GM18858 (cell line): ENCODE data around the gene LSAMP.

Experiments used
- ATAC-seq: cut with Tn5 transposase; IDR thresholded peaks from one replicate; pipeline ENCODE4 v1.9.1; 2021; ENCODE audit not compliant: unreplicated experiment

Gene LSAMP

DNA sequence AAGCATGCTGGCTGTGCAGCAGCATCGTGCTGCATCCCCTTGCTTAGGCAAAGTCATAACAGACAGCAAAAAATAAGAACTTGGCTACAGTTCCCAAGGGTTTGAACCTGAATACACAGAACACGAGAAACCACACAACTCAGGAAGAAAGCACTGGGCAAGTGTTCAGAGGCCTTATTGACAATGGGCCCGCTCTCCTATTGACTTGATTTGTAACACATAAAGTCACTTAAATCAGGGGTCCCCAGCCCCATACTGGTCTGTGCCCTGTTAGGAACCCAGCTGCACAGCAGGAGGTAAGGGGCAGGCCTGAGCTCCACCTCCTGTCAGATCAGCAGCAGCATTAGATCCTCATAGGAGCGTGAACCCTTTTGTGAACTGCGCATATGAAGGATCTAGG lies 145.1 kb downstream of the LSAMP start:
- ATAC-seq: no peak

DNA sequence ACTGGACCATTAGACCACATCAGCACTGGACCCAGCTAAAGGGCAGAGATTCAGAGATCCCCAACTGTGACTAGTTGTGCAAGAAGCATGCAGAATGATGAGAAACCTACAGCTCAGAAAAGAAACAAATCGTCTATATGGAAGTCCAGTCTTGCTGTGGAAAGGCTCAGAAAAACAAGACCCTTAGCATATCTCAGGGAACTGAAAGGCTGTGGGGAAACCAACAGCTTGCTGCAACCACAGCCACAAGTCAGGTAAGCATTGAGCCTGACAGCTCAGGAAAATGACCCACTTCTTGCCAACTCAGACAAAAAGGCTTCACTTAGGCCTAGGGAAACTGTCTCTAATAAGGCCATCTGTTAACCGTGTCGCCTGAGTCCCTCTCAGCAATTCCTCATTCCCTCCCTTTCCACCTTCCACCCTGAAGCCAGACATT lies 145.6 kb downstream of the LSAMP start:
- peak; percentile 51 for ATAC-seq

DNA sequence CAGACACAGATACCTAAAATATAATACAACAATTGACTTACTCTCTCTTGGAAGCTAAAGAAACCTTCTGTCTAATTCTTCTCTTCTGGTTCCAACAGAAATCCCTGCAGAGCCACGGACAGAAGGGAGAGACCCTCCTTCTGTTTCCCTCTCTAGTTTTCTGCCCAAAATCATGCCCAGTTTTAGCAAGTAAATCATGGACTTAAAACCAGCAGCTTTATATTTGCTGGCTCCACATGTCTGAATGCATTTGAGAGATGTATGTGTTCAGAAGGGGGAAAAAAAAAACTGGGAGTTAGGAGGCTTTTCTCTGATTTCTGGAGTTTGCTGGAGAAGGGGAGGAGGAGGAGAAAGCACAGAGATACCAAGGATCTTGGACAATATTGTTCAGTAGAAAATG lies 147.1 kb downstream of the LSAMP start:
- ATAC-seq: no peak

DNA sequence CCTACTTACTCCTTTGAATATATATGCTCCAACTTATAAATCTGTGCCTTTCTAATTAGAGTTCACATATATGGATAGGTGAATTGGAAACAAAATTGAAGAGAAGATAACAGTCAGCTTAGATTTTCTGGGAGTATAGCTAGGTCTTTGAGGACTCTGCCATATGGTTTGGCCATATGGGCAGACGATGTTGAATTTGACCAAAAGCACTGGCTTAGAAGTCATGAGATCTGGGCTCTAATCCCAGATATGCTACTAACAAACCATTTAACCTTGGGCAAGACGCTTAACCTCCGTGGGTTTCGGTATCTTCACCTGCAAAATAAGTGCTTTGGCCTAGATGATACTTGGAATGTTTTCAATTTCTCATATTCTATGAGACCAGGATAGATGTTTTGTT lies 154.1 kb downstream of the LSAMP start:
- ATAC-seq: no peak

DNA sequence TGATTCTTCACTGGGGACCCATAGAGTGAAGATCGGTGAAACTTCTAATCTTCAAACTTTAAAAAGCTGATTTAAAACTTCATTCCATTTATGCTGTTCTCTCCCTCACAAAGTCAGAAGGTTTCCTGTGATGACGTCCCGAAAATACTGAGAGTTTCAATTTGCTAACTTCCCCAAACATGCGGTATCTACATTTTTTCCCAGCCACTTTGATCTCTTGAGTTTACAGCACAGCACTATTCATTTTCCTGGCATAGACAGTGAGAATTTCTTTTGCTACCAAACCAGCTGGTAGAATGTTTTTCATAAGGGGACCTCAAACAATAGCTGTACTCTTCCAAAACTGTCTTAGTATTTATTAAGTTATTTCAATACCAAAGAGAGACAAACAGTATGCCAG lies 156.8 kb downstream of the LSAMP start:
- no peak for ATAC-seq

DNA sequence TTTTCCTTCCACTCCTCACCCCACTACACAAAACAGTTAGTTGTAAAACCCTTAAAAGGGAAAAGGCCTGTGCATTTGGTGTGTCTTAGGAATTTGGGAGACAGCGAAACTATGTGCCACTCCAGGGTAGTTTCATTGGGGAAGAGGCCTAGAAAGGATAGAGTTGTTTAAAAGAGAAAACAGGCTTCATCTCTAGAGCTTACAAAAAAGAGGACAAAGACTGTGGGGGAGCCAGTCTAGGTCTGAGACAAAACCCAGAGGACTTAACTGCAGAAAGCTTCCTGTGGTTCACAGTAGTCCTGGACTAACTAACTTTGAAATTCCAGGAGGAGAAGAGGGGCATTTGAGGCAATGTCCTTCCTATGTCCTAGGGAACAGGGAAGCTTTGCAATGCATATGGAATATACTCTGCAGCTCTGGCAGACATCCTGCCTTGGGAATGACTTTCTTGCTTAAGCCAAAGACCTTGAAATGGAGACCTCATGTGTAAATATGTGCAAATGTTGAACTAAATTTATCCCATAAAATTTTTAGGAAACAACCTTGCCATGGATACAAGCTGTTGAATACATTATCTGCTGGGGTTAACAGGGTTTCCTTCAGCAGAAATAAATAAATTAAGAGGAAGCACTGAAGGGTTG lies 159.4 kb downstream of the LSAMP start:
- ATAC-seq: no peak

DNA sequence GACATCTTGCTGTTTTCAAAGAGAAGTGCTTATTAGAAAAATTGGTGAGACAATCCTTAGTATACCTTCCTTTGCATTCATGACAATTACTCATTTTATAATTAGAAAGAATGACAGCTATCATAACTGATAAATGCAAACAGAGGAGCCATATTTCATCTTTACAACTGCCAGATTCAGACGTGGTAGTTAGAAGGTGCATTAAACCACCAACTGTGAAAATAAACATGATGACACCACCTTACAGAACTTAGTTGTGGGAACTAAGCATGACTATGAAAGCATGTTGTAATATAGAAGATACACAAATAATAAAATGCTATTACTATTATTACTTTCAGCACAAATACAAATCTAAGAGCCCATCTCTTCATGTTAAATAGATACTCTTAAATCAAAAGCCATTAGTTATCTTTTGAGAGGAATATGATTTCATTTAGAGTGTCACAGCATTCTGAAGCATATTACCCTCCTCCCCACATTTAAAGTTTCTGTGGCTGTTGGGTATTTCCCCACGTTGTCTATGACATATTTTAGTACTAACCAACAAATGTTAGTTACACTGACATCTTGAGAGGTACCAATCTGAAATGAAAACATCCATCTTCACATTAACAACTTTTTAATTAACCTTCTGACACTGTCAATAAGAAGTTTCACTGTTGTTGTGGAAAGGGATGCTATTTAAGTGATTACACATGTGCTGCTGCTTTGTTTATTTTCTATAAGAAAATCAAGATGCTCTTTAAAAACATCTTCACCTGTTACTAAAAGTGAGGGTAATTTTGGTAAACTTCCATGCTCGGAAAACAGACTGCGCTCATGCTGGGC lies 163.8 kb downstream of the LSAMP start:
- peak; percentile 56 for ATAC-seq

DNA sequence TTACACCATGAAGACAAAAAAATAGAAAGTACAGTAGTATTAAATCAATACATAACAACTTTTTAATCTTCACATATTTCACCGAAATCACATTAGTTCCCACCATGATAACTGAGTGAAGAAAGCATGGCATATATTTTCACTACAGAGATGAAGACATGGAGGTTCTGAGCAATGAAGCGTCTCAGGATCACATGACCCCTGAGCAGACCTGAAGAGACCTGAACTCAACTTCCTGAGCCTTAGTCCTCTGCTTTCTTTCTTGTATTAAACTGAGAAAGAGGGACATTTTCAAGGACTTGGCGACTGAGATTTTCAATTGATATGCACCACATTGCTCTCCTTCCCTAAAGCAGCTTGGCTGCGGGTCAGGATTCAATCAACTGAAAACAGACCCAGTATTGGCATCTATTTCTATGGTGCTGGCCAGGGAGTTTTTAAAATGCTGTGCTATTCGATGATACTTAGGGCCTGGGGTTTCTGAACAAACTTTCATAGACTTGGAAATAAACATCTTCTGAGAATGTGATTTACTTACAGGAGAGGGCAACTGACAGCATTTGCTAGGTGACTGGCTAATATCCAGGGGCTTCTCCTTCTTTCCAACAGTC lies 165.1 kb downstream of the LSAMP start:
- no peak for ATAC-seq

DNA sequence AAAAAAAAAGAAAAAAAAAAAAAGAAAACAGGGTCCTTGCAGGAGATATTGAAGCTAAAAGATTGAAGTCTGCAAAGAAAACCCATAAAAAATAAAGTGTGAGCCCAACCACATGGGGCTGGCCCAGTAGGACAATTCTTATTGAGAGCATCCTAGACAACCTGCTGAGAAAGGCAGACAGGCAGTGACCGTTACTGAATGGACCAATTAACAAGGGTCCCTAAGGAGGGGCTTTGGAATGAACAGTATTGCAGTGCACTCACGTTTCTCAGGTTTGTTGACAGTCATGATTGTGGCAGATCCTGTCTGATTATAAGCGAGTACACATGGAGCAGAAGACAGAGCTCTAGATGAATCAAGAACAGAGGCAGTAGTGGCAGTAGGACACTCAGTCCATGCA lies 168.6 kb downstream of the LSAMP start:
- no peak for ATAC-seq

DNA sequence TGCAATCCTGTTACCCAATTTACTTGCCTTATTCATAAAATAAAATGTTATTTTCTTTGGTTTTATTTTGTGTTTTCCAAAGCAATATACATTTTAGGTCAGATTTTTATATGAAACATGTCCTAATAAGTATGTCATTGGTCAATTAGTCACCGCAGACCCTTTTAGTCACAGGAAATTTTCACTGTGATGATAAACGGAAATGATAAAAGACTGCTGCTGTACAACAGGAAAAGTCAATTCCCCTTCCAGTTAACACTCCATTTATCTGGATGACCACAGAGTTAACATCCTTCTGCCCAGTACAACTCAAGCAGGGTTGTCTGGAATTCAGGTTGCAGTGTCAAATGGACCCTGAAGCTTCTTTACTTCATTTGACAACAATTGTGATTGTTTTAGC lies 175.2 kb downstream of the LSAMP start:
- no peak for ATAC-seq

DNA sequence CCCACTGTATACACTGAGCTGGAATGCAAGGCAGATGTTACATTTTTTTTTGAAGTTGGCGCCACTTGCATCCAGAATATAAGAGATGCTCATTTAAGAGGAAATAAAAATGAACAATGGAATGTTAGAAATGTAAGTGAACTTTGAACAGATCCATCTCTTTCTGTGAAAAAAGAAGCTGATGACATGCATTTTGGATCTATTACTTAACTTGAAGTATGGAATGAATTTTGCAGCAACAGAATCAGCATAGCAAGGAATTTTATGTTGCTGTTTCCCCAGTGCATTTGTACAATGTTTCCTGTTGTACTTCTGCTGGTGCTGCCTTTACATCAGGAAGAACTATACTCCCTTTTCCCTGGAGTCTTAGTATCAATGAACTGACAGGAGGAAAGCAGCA lies 178.2 kb downstream of the LSAMP start:
- ATAC-seq: no peak

DNA sequence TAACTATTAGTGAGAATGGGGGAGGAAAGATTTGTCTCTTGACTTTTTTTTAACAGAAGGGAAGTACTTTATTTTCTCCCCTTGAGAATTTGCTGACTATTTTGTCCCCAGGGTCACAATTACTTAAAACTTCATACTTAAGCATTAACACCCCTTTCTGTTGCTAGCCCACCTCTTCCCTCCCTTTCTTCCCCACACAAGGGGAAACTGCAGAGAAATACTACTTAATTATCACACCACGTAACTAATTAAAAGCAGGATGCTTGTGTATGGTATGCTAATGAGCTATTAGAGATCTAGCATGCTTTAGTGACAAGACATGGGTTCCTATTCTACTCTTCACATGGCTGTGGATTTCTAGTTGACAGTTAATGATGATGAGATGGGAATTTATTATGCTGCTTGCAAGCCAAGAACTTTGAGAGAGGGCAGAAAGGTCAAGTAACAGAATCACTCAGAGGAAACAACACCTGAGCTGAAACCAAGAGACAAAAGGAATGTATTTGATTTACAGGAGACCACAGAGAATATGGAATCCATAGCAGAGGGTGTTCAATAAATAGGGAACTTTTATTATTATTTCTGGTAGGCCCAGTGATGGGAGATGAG lies 179.2 kb downstream of the LSAMP start:
- no peak for ATAC-seq

DNA sequence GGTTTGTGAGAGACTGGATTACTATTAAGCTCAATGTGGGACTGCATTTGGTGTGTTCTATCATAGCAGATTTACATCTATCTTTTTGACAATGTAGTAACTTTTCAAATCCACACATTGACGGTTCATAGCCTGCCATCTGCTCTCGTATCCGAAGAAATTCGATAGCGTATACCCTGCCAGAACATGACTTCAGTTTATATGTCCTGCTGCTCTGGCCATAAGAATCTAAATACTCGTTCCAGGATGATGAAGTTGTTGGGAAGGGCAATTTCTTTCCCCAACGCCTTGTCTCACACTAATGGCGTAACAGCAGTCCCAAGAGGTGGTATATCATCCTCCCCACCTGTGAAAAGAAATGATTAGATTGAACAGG lies 180.0 kb downstream of the LSAMP start:
- ATAC-seq: no peak

DNA sequence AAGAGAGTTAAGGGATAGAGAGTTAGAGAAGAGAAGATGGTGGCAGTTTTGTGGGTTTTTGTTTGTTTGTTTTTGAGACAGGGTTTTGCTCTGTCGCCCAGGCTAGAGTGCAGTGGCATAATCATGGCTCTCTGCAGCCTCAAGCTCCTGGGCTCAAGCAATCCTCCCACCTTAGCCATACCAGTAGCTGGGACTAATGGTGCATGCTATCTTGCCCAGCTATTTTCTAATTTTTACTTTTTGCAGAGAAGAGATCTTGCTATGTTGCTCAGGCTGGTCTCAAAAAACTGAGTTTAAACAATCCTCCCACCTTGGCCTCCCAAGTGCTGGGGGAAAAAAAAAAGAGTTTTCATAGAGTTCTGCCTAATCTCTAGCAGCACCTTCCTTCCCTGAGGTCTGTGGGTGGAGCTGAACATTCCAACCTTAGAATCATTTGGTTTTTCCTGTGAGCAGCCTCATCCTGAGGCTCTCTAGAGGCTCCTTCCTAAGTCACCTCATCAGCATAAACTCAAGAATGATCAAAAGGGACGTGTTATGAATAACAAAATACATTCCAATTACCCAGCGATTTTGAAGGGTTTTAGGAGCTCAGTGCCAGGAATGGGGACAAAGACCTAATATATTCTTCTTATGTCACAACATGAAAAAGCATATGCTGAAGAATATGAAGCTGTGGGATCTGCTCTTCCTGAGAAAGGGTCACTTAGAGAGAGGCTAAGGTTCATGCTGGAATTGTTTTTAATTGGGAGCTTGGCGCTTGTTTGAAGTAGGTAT lies 180.6 kb downstream of the LSAMP start:
- ATAC-seq: no peak

DNA sequence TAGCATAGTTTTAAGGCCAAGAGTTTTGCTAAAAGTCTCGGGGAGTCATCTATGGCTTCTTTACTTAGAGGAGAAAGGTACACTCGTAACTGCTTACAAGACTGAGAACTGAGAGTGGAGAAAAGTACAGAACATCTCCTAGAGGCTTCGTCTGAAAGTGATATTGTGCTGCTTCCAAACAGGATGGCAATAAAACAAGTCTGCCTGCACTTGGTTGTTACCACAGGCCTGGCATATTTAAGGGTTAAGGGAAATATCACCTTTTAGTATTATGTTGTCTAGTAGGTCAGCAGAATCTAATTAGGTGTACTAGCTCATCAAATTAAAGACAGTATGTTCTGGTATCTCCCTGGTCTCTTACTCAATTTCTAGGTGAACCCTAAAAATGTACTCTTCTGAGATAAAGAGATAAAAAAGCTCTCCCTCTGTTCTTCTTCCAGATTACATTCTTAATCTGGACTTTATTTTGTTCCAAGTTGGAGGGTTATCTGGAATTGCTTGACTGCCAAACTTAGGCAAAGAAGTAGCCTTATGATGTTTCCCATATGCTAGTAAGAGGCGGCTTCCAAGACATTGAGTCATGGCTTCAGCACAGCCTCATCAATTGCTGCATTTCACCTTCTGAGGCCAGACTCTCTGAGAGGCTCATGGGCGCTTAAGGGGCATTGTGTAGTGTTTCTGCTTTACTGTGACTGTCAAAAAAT lies 181.3 kb downstream of the LSAMP start:
- ATAC-seq: no peak

DNA sequence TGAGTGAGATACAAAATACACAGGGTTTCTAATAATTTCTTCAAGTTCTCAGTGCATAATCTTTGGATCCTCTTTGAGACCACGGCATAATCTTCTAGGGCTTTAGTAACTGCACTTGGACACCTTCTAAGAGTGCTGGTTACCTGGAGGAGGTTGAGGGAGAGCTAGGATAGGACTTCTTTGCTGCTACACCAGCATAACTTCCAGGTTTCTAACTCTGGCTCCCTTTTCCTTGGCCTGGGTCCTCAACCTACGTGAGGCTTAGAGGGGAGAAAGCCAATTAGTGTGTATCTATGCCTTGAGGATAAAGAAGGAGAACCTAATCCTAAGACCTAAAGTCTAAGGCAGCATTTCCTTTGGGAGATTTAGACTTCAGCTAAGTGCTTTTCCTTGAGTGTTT lies 184.8 kb downstream of the LSAMP start:
- no peak for ATAC-seq

DNA sequence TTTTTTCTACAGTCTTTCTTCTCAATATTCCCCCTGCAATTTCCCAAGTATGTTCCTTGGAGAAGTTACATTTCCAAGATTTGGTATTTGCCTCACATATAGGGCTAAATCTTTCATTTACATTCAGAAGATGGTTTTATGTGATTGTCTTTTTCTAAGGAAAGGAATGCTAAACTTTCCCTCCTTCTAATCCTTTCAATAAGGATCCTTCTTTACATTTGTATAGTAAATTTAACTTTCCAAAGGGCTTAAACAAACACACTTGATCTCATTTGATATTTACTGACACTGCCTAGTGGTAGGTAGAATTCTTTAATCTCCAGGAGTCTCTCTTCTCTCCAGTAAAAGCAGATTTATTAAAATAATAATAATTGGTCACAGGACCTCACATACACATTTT lies 185.3 kb downstream of the LSAMP start:
- no peak for ATAC-seq

DNA sequence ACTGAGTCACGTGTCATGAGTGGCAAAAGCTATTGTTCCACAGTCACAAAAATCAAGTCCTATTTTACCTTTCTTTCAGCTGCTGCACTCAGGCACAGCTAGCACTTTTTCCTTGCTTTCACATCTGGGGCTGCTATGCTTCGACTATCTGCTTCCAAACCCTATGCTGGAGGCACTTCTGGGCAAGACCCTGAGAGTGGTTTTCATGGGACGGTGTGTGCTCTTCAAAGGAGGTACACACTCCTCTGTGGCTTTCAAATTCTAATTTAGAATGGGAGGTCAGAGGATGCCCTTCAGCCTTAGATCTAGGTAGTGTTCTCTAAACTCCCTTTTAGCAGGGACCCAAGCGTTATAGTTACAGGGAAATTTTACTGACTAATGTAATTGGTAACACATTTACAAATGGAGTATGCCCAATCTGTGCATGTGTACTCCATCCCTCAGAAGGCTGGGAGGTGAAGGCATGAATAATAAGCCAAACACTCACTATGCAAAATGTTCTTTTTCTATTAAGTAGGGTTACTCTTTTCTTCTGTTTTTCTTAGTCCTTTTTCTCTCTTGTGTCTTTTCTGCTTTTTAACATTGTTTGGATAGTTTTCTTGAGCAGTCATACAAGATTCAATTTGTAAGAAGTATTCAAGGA lies 188.3 kb downstream of the LSAMP start:
- ATAC-seq: no peak

DNA sequence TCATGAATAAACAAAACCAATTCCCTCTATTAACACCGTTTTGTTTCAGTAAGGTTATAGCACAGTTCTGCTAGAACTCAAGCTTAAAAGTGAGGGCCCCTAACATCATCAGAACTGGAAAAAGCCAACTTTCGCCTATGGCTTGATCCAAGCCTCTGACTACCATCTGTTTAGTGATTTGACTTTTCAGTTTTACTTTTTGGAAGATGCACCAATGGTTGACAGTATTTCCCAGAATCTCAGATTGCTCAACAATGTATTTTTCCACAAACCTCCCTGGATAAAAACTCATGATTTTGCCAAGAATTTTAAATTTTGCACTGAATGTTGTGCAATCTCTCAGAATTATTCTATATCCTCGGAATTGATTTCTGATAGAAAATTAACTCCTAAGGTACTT lies 190.7 kb downstream of the LSAMP start:
- ATAC-seq: no peak

DNA sequence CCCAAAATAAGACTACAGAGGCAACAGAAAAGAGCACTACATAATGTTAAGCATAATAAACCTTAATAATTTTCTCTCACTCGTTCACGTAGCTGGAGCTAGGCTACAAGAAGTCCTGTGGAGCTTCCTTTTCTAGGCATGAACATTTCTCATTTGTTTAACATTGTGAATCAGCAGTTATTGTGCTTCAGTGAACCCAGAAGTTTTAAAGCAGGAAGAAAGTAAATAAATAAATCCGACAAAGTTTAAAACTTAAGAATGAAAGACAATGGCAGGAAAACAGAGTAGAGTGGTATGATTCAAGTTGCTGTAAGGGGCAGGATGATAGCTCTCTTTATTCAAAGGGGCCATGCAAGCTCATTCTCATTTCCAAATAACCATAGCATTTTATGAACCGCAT lies 191.8 kb downstream of the LSAMP start:
- no peak for ATAC-seq
